Mesenchymal stem cell (in vitro differentiated cells and primary cell): ENCODE measurements around the gene TMEM86B.

Experiments used
- DNase-seq: peaks from one replicate; pipeline ENCODE4 v3.0.0-alpha.2; 2013
- H2AFZ ChIP-seq: one replicate; pipeline ENCODE4 v1.6.1; 2013; ENCODE audit warnings: low read depth, mild to moderate bottlenecking, control low read depth, inconsistent platforms, low read length, moderate library complexity
- H2AK5ac ChIP-seq: 2 replicates; pipeline ENCODE4 v1.6.1; 2013; ENCODE audit warnings: low read length, moderate library complexity, mild to moderate bottlenecking, inconsistent platforms; ENCODE audit not compliant: severe bottlenecking
- H2BK120ac ChIP-seq: one replicate; pipeline ENCODE4 v1.6.1; 2013; ENCODE audit warnings: low read depth, mild to moderate bottlenecking, inconsistent platforms, low read length, moderate library complexity
- H2BK12ac ChIP-seq, 2 experiments: one replicate each; pipeline ENCODE4 v1.6.1; 2013; ENCODE audit warnings: inconsistent platforms in 2 of 2, low read length in 2 of 2, mild to moderate bottlenecking in 2 of 2, moderate library complexity in 2 of 2, control low read depth in 1 of 2
- H2BK15ac ChIP-seq: one replicate; pipeline ENCODE4 v1.6.1; 2013; ENCODE audit warnings: mild to moderate bottlenecking, low read depth, inconsistent platforms; ENCODE audit not compliant: poor library complexity, severe bottlenecking
- H2BK5ac ChIP-seq: 2 replicates; pipeline ENCODE4 v1.6.1; 2013; ENCODE audit warnings: low read depth, mild to moderate bottlenecking, low read length, control low read depth, inconsistent platforms; ENCODE audit not compliant: poor library complexity, severe bottlenecking
- H3K14ac ChIP-seq, 2 experiments: one replicate each; pipeline ENCODE4 v1.6.1; 2013; ENCODE audit warnings: inconsistent platforms in 2 of 2, low read length in 2 of 2, control low read depth in 1 of 2, mild to moderate bottlenecking in 1 of 2, moderate library complexity in 1 of 2
- H3K18ac ChIP-seq, 2 experiments: one replicate each; pipeline ENCODE4 v1.6.1; 2013; ENCODE audit warnings: inconsistent platforms in 2 of 2, low read length in 2 of 2, control low read depth in 1 of 2, low read depth in 1 of 2, mild to moderate bottlenecking in 1 of 2
- H3K23ac ChIP-seq, 2 experiments: one replicate each; pipeline ENCODE4 v1.6.1; 2013; ENCODE audit warnings: inconsistent platforms in 2 of 2, low read length in 2 of 2, mild to moderate bottlenecking in 2 of 2, moderate library complexity in 2 of 2, control low read depth in 1 of 2
- H3K27ac ChIP-seq: 2 replicates; pipeline ENCODE4 v1.5.1; 2013; ENCODE audit warnings: mild to moderate bottlenecking, moderate library complexity, low read length, control low read depth, inconsistent platforms; ENCODE audit not compliant: poor library complexity, severe bottlenecking
- H3K27me3 ChIP-seq, 2 experiments: 2 replicates each; pipeline versions ENCODE4 v1.6.1 to v1.7.0; 2013; ENCODE audit warnings: low read length in 2 of 2, mild to moderate bottlenecking in 2 of 2, moderate library complexity in 2 of 2, control low read depth in 1 of 2, inconsistent platforms in 1 of 2; ENCODE audit not compliant: control insufficient read depth in 1 of 2, insufficient read depth in 1 of 2
- H3K36me3 ChIP-seq, 2 experiments: 2 replicates each; pipeline versions ENCODE4 v1.6.1 to v1.7.0; 2013; ENCODE audit warnings: low read length in 2 of 2, control low read depth in 1 of 2, inconsistent platforms in 1 of 2, low read depth in 1 of 2, mild to moderate bottlenecking in 1 of 2; ENCODE audit not compliant: insufficient read depth in 2 of 2, control insufficient read depth in 1 of 2
- H3K4ac ChIP-seq, 2 experiments: one replicate each; pipeline ENCODE4 v1.6.1; 2013; ENCODE audit warnings: inconsistent platforms in 2 of 2, low read length in 2 of 2, mild to moderate bottlenecking in 2 of 2, moderate library complexity in 2 of 2, control low read depth in 1 of 2, low read depth in 1 of 2
- H3K4me1 ChIP-seq: 2 replicates; pipeline ENCODE4 v1.6.1; 2013; ENCODE audit warnings: low read depth, low read length, control low read depth; ENCODE audit not compliant: control insufficient read depth, insufficient read depth
- H3K4me2 ChIP-seq: 2 replicates; pipeline ENCODE4 v1.6.1; 2013; ENCODE audit warnings: low read length, mild to moderate bottlenecking, inconsistent platforms; ENCODE audit not compliant: poor library complexity, severe bottlenecking
- H3K4me3 ChIP-seq, 2 experiments: 2 replicates each; pipeline versions ENCODE4 v1.5.1 to v1.7.0; 2013; ENCODE audit warnings: low read length in 2 of 2, mild to moderate bottlenecking in 2 of 2, control low read depth in 1 of 2, low read depth in 1 of 2; ENCODE audit not compliant: insufficient read depth in 1 of 2
- H3K79me1 ChIP-seq: replicated peaks from 2 replicates; pipeline ENCODE4 v1.6.1; 2013; ENCODE audit warnings: mild to moderate bottlenecking, control low read depth, low read length, inconsistent platforms; ENCODE audit not compliant: poor library complexity, severe bottlenecking
- H3K9ac ChIP-seq: 2 replicates; pipeline ENCODE4 v1.7.0; 2013; ENCODE audit warnings: mild to moderate bottlenecking, low read length, moderate library complexity
- H3K9me3 ChIP-seq: 2 replicates; pipeline ENCODE4 v1.7.0; 2013; ENCODE audit warnings: mild to moderate bottlenecking, low read length; ENCODE audit not compliant: control insufficient read depth
- H4K8ac ChIP-seq: one replicate; pipeline ENCODE4 v1.6.1; 2013; ENCODE audit warnings: inconsistent platforms, mild to moderate bottlenecking, low read length, moderate library complexity
- H4K91ac ChIP-seq: one replicate; pipeline ENCODE4 v1.6.1; 2013; ENCODE audit warnings: mild to moderate bottlenecking, low read length, inconsistent platforms
- whole genome bisulfite sequencing: methylation state at CpG from one replicate; pipeline ENCODE4 v1.1.7; 2013; ENCODE audit warnings: mixed read lengths; 5-methylcytosine and 5-hydroxymethylcytosine counted together

TMEM86B gene

GRCh38 chr19:55254625-55254977 lies 26.0 kb upstream of the TMEM86B start:
- Histone ChIP-seq H3K4me2 (no peak overlapping the region), H3K36me3 (peaks cover 0 to 34% of the 10 kb centered on the region in 2 experiments), H2BK15ac (no peak overlapping the region), H3K79me1 (no peaks in the 10 kb centered on the region), H4K8ac (no peak overlapping the region), H3K23ac (no peak overlapping the region), H3K18ac (no peak overlapping the region), H4K91ac (no peak overlapping the region), H3K14ac (no peak overlapping the region), H3K4me1 (peaks cover 60% of the 10 kb centered on the region), H3K4ac (no peak overlapping the region), H3K9me3 (no peaks in the 10 kb centered on the region), H3K27me3 (no peaks in the 10 kb centered on the region), H3K9ac (peak overlapping the region; percentile 97), H2BK5ac (no peak overlapping the region), H2AK5ac (no peak overlapping the region), H3K27ac (no peak overlapping the region), H2AFZ (no peak overlapping the region), H2BK120ac (no peak overlapping the region), H3K4me3 (peak overlapping the region in 1 of 2 experiments; percentile 53), H2BK12ac (no peak overlapping the region)
- 94% methylated on average over 6 of the region's 6 CpGs for WGBS
- no peak for DNase-seq

GRCh38 chr19:55253842-55254624 lies 25.5 kb upstream of the TMEM86B start:
- Histone ChIP-seq H2BK5ac (no peak overlapping the region), H3K4ac (no peak overlapping the region), H3K9ac (peak overlapping the region; percentile 97), H2BK12ac (no peak overlapping the region), H3K18ac (no peak overlapping the region), H3K4me1 (peaks cover 62% of the 10 kb centered on the region), H2AK5ac (no peak overlapping the region), H3K9me3 (no peaks in the 10 kb centered on the region), H3K14ac (no peak overlapping the region), H3K27me3 (no peaks in the 10 kb centered on the region), H3K4me3 (peak overlapping the region in 1 of 2 experiments; percentile 53), H2AFZ (no peak overlapping the region), H3K79me1 (no peaks in the 10 kb centered on the region), H3K23ac (no peak overlapping the region), H4K8ac (no peak overlapping the region), H2BK15ac (no peak overlapping the region), H3K27ac (no peak overlapping the region), H3K4me2 (no peak overlapping the region), H2BK120ac (no peak overlapping the region), H3K36me3 (peaks cover 0 to 34% of the 10 kb centered on the region in 2 experiments), H4K91ac (no peak overlapping the region)
- 91% methylated on average over 23 of the region's 23 CpGs for WGBS
- DNase-seq: no peak

GRCh38 chr19:55252760-55253663 lies 24.4 kb upstream of the TMEM86B start:
- no peak overlapping the region for H4K8ac ChIP-seq
- H2BK120ac ChIP-seq: no peak overlapping the region
- H3K4me2 ChIP-seq: no peak overlapping the region
- H3K4ac ChIP-seq: no peak overlapping the region
- H3K18ac ChIP-seq: no peak overlapping the region
- no peak overlapping the region for H2AK5ac ChIP-seq
- no peak overlapping the region for H3K14ac ChIP-seq
- H3K27ac ChIP-seq: no peak overlapping the region
- H2BK12ac ChIP-seq: no peak overlapping the region
- no peak overlapping the region for H3K23ac ChIP-seq
- H3K4me1 ChIP-seq: peaks cover 66% of the 10 kb centered on the region
- no peaks in the 10 kb centered on the region for H3K79me1 ChIP-seq
- H3K9ac ChIP-seq: no peak overlapping the region
- H2BK15ac ChIP-seq: no peak overlapping the region
- no peak for DNase-seq
- peaks cover 0 to 41% of the 10 kb centered on the region in 2 experiments for H3K36me3 ChIP-seq
- H3K9me3 ChIP-seq: no peaks in the 10 kb centered on the region
- H3K4me3 ChIP-seq: no peak overlapping the region
- no peak overlapping the region for H2BK5ac ChIP-seq
- no peak overlapping the region for H4K91ac ChIP-seq
- WGBS: 94% methylated on average over 20 of the region's 21 CpGs
- no peaks in the 10 kb centered on the region for H3K27me3 ChIP-seq
- no peak overlapping the region for H2AFZ ChIP-seq
